ENCODE results near the gene GSAP.
"Not testable (repeated sequence)": the region's sequence is repeated elsewhere in the genome, so short reads cannot be mapped to it uniquely, and the experiment has no call there.

GSAP gene

GRCh38 chr7:77360104-77360503, 56.0 kb downstream of the GSAP start:
- no peak for DNase-seq (ENCODE audit: low spot score)

DNA sequence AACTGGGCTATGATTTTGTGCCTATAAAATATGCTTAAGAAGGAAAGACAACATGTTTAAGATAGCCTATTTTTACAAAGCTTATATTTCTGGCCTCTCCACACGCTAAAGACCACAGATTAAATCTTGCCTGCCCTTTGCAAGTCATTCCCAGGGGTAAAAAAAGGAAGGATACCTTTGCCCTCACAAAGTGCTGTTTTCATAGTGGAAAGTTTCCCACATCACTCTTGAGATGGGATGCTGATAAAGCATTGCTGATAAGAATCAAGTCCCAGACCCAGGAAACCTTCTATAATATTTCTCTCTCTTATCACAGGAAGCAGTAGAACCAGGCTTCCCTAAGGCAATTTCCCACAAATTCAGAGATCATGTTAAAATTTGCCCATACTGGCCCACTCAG, 56.5 kb downstream of the GSAP start:
- DNase-seq (ENCODE audit: low spot score), result no peak

- no peak for DNase-seq (ENCODE audit: low spot score)
Observed at GRCh38 chr7:77354914-77355313, 61.2 kb downstream of the GSAP start.

DNA sequence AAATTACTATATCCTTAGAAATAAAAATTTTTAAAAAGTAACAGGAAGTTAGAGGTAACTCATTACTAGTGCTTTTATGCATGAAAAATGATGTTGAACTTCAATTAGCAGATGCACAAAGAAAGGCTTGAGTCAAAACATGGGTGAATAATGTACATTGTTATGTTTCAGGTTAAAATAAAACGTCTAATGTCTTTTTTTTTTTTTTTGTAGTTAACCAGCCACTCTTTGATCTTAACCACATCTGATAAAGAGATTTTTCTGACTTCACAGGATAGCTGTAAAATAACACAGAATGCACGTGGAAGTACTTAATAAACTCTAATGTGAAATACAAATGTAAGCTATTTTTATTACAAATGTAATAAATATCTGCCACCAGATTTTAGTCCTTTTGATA, 61.7 kb downstream of the GSAP start:
- no peak for DNase-seq (ENCODE audit: low spot score)

- no peak for DNase-seq (ENCODE audit: low spot score)
Observed at GRCh38 chr7:77353911-77354310, 62.2 kb downstream of the GSAP start.

DNA sequence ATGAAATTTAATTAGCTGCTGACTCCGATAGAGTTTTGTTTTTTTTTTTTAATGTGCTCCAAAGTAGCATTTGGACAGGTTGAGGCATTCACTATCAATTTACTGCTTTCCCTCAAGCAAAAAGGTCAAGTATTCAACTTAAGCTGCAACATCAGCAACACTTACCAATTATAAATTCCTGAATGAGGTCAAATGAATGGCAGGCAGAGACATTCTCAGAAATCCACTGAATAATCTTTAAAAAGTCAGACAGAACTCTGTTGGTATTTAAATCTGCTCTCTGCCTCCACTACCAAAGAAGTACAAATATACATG, 62.8 kb downstream of the GSAP start:
- DNase-seq (ENCODE audit: low spot score), result no peak

DNA sequence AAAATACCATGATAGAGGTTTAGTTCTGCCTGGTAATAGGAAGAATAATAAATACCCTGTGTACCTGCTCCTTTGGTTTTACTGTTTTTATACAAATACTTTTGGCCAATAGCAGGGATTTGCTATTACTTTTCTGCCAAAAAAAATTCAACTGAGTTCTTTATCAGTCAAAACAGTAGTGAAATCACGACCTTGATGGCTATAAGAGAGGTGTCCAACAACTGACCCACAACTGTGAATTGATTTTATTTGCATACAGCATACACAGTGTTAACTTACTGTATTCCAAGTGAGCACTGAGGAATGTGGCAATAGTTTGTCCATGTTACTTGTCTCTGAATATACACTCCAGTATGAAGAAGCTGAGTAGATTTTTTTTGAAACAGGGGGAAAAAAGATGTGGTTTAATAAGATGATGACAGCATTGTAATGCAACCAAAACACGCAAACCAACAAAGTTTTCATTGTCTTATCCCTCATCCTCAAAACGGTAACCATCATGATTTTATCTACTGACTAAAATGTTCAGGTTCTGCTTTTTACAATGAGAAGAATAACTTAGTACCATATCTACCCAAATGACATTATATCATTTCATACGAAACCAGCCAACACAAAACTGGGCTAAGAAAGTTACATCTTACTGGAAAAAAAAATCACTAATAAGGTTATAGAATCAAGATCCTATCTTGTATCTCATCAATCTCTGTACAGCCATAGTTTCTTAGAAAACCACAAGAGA, 63.3 kb downstream of the GSAP start:
- DNase-seq (ENCODE audit: low spot score), result no peak

- no peak for DNase-seq (ENCODE audit: low spot score)
Observed at GRCh38 chr7:77351539-77352004, 64.6 kb downstream of the GSAP start.

DNA sequence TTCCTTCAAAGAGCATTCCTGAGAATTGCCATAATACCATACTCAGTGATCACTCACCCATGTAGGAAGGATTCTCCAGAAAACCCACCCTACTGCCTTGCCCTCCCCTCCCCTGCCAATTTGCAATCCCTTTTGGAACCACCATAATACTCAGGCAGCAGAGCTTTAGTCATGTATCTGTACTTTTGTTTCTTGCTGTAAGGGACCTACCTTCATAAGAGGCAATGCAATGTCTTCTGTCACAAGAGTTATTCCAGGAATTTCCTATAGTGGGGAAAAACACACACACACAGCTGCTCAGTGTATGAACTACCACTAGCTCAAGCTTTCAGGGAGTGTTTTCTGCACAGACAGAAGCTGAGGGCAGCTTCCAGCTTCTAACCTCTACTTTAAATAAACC, 67.0 kb downstream of the GSAP start:
- no peak for DNase-seq (ENCODE audit: low spot score)

DNA sequence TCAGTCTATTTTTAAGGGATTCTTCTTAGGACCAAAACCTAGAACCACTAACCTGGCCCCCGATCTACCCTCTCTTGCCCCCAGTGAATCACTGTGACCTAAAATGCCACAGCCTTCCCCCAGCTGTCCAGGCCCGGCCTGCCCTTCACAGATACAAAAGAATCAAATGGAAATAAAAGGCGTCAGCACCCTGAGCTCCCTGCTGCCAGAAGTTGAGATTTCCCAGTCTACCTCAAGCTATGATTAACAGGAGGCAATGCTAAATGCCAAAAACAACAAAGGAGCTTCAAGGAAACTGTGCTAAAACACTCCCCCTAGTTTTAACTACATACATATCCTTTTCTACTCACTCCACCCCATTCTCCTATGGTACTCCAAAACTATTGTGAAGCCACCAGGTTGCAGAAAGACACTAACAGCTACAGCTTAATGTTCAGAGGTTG, 67.8 kb downstream of the GSAP start:
- DNase-seq (ENCODE audit: low spot score), result no peak

GRCh38 chr7:77346441-77346840, 69.7 kb downstream of the GSAP start:
- DNase-seq (ENCODE audit: low spot score), result no peak

DNA sequence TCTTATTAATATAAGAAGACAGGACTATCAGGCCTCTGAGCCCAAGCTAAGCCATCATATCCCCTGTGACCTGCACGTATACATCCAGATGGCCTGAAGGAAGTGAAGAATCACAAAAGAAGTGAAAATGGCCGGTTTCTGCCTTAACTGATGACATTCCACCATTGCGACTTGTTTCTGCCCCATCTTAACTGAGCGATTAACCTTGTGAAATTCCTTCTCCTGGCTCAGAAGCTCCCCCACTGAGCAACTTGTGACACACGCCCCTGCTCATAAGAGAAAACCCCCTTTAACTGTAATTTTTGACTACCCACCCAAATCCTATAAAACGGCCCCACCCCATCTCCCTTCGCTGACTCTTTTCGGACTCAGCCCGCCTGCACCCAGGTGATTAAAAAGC, 70.7 kb downstream of the GSAP start:
- DNase-seq (ENCODE audit: low spot score), result not testable (repeated sequence)

DNA sequence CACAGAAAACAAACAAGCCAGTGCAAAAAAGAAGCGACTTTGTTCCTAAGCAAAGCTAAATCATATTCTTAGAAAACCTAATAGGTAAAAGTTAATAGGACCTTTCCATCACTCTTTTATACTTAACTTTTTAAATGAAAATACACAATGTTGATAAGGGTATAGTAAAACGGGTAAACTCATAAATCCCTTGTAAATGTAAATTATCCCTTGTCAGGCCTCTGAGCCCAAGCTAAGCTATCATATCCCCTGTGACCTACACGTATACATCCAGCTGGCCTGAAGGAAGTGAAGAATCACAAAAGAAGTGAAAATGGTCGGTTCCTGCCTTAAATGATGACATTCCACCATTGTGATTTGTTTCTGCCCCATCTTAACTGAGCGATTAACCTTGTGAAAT, 76.4 kb downstream of the GSAP start:
- DNase-seq (ENCODE audit: low spot score), result no peak

- DNase-seq (ENCODE audit: low spot score), result no peak
Observed at GRCh38 chr7:77338883-77339629, 77.1 kb downstream of the GSAP start.

- no peak for DNase-seq (ENCODE audit: low spot score)
Observed at GRCh38 chr7:77338260-77338659, 77.9 kb downstream of the GSAP start.

DNA sequence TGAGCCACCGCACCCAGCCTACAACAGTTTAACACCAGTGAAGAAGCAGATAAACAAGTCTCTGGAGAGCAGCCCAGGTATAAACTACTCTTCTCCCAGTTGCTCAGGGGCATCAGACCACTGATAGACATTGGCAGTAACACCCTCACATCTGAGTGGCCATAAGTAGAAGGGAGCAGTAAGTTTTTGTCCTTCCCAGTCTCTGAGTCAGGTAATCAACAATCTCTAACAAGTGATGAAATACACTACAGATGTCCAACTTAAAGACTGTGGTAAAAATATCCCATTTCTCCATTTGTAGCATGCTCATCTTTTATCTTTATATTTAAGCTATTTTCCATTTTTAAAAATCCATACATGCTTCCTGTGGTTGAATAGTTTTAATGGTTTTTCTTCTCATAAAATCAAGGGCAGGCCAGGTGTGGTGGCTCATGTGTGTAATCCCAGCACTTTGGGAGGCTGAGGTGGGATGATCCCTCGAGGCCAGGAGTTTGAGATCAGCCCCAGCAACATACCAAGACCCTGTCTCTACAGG, 78.6 kb downstream of the GSAP start:
- no peak for DNase-seq (ENCODE audit: low spot score)

GRCh38 chr7:77335581-77335980, 80.6 kb downstream of the GSAP start:
- no peak for DNase-seq (ENCODE audit: low spot score)

- not testable (repeated sequence) for DNase-seq (ENCODE audit: low spot score)
Observed at GRCh38 chr7:77334039-77334438, 82.1 kb downstream of the GSAP start.

DNA sequence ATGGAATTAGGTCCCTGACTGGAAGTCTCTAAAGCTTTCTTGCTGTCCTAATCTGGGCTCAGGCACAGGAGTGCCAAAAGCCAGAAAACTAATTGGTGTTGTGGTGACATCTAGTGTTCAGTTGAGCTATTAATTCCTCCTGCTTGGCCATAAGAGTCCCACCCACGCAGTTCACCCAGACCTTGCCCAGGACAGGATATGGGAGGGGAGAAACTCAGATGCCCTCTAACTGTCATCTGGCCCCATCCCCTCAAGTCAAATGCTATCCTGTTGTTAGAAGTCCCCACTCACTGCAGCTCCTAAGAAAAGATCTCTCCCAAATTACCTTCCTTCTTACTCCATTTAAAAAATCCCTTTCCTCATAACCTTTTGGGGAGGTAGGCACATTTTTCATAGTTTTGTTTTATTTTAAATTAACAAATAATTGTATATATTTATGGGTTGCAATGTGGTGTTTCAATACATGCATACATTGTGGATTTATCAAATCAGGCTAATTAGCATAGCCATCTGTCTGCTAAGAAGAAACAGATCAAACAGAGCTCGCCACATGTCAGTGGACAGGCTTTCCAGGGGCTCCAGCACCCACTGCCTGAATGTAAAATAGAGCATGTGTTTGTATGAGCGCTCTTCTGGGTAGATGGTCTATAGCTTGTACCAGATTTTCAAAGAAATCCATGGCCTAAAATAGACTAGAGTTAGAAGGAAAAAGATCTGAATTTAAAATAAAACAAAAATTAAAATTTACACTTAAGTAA, 84.0 kb downstream of the GSAP start:
- DNase-seq (ENCODE audit: low spot score), result peak; percentile 45

DNA sequence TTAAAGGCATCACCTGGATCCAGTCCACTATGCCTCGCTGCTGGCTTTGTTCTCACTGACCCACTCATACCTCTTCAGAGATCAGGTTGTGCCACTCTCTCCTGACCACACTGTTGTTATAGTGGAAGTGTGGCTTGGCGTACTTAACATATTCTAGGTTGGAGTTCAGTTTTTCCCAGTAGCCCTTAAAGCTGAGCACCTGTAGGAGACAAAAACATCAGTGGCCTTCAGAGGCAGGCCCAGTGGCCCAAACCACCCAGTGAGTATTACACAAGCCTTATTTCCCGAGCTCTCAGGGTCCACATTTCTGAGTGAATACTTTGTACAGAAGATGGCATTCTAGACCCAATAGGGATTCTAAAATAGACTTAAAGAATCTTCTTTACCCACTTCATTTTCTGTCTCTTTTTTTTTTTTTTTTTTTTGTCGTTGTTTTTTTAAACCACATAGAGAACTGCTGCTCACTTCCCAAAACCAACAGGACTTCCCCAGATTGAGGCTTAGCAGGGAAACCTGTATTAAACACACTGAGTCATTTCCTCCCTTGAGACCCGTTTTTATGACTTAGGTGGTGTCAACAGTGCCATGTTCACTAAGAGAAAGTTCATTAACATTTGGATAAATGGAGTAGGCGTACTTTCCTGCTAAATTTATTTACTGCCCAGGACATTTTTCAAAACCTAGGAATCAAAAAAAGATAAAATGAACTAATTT, 85.8 kb downstream of the GSAP start:
- no peak for DNase-seq (ENCODE audit: low spot score)

DNA sequence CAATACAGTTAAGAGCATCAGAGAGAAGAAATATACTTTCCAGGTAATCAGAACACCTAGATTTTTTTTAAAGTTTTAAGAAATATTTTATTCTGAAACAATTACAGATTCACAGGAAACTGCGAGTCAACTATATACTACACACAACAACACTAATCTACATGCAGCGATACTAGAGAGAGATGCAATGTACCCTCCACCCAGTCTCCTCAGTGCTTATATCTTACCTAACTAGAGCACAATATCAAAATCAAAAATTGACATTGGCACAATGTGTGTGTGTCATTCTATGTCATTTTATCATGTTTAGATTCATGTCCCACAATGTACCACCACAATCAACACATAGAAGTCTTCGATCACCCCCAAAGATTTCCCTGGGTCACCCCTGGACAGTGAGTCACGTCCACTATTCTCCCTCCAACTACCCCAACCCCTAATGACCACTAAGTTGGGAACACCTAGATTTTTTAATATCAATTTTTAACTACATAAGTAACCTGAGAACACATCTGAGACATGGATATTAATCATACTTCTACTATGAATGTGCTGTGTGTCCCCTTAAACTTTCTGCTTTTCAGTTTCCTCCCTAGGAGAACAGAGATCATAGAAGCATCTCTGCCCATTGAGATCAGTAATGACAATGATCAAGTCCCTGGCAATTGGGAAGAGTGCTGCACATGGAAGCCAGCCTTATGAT, 86.5 kb downstream of the GSAP start:
- DNase-seq (ENCODE audit: low spot score), result no peak
